ENCODE data around the gene PDCD2L. TPM values are rescaled to one million over a fixed set of nuclear protein-coding genes. Genes with fewer than 3 reads are reported as not detected.
"Not testable (repeated sequence)": the region's sequence is repeated elsewhere in the genome, so short reads cannot be mapped to it uniquely, and the experiment has no call there.

The PDCD2L gene
- total RNA-seq, 4 donors from 2014 or later: 7.9 to 15.1 (median 9.1) TPM

DNA sequence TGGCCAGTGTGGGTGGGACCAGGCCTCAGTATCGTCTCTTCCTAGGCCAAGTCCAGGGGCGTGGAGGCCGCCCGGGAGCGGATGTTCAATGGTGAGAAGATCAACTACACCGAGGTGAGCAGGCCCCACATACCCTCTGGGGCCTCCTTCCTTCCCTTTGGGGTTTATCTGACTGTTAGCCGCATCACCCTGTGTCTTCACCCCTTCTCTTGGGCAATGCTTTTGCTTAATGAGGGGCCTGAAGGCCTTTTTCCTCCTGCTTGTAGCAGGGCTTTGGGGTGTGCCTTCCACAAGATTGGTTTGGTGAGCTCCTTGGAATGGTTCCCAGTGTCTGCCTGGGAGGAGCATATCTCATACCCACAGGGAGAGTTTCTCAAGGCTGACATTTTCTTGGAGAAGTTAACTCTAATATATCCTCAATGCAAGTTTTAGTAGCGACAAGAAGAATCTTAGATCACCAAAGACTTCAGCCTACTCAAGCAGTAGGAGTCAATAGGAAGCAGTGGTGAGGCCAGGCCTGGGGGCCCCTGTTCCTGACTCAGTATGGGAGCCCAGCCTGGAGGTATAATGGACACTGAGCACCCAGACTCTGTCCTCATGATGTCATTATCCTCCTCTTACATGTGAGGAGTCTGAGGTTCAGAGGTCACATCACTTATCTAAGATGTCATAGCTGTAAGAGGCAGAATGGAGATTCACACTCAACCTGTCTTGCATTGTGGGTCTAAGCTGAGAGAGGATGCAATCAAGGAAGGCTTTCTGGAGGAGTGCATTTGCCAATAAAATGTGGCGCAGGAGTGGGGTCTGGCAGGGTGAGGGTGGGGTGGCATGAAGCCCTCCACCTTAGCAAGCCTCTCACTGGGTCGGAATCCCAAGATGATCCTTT lies 37.2 kb upstream of the PDCD2L start:
- TF ChIP-seq POLR2A (IDR thresholded peaks at IDR 0.05): no peak
- TF ChIP-seq, protein P1, sequence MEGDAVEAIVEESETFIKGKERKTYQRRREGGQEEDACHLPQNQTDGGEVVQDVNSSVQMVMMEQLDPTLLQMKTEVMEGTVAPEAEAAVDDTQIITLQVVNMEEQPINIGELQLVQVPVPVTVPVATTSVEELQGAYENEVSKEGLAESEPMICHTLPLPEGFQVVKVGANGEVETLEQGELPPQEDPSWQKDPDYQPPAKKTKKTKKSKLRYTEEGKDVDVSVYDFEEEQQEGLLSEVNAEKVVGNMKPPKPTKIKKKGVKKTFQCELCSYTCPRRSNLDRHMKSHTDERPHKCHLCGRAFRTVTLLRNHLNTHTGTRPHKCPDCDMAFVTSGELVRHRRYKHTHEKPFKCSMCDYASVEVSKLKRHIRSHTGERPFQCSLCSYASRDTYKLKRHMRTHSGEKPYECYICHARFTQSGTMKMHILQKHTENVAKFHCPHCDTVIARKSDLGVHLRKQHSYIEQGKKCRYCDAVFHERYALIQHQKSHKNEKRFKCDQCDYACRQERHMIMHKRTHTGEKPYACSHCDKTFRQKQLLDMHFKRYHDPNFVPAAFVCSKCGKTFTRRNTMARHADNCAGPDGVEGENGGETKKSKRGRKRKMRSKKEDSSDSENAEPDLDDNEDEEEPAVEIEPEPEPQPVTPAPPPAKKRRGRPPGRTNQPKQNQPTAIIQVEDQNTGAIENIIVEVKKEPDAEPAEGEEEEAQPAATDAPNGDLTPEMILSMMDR (IDR thresholded peaks at IDR 0.05): no peak
- Histone ChIP-seq H3K36me3 (peaks cover 25 to 54% (median 28%) of the 10 kb centered on the region in 3 donors), H3K27me3 (no peaks in the 10 kb centered on the region), H3K4me1 (peaks cover 13 to 41% (median 26%) of the 10 kb centered on the region in 3 donors), H3K27ac (peak overlapping the region; percentile 32 to 92 (median 82)), H3K9me3 (no peaks in the 10 kb centered on the region), H3K4me3 (peak overlapping the region; percentile 69 to 87 (median 84))
- intact Hi-C loops (cut with DNase I): loop anchor here (10.0 kb wide), 1 partner anchor 58 kb away; the partner anchor contains the start of gene UBA2
- no peak for DNase-seq
- 58 to 74% methylated on average over 4 to 6 of the region's 10 CpGs for WGBS, 2 donors

DNA sequence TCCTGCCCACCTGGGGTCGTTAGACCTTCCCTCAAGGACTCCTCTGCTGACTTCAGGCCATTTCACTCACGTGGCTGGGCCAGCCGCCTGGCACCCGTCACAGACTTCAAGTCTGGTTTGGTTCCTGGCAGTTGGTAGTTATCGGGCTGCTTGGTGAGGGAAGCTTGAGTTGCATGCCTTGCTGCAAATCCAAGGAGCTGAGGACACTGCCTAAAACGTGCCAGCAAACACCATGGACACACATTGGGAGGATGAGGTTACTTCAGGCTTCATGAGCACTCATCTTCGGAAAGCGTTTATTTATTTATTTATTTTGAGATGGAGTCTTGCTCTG lies 36.6 kb upstream of the PDCD2L start:
- Histone ChIP-seq H3K27me3 (no peaks in the 10 kb centered on the region), H3K27ac (no peak overlapping the region), H3K36me3 (peaks cover 25 to 60% (median 28%) of the 10 kb centered on the region in 3 donors), H3K4me1 (peaks cover 13 to 41% (median 26%) of the 10 kb centered on the region in 3 donors), H3K4me3 (no peak overlapping the region), H3K9me3 (no peaks in the 10 kb centered on the region)
- intact Hi-C loops (cut with DNase I): loop anchor here (10.0 kb wide), 1 partner anchor 57 kb away; the partner anchor contains the start of gene UBA2
- WGBS, 2 donors: 85 to 93% methylated on average over 3 to 8 of the region's 8 CpGs
- TF ChIP-seq, protein P1 (IDR thresholded peaks at IDR 0.05): no peak
- no peak for TF ChIP-seq POLR2A (IDR thresholded peaks at IDR 0.05)
- no peak for DNase-seq

DNA sequence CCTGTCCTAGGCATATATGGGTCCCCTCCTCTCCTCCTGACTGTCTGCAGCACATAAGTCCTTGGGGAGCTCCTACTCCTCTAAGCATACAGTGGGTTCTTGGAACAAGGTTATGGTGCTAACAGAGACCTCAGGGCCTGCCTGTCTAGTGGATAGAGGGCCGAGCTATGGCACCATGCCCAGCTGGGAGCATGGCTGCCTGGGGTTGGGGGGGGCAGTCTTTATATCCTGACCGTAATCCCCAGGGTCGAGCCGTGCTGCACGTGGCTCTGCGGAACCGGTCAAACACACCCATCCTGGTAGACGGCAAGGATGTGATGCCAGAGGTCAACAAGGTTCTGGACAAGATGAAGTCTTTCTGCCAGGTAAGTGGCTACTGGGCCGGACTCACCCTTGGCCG lies 35.9 kb upstream of the PDCD2L start:
- no peaks in the 10 kb centered on the region for H3K9me3 ChIP-seq
- 77 to 89% methylated on average over 4 of the region's 10 CpGs for WGBS, 2 donors
- H3K27me3 ChIP-seq: no peaks in the 10 kb centered on the region
- no peak overlapping the region for H3K4me3 ChIP-seq
- no peak overlapping the region for H3K27ac ChIP-seq
- no peak for DNase-seq
- peaks cover 25 to 68% (median 28%) of the 10 kb centered on the region in 3 donors for H3K36me3 ChIP-seq
- no peak for TF ChIP-seq POLR2A (IDR thresholded peaks at IDR 0.05)
- TF ChIP-seq, protein P1 (IDR thresholded peaks at IDR 0.05): no peak
- intact Hi-C loops (cut with DNase I): loop anchor here (10.0 kb wide), 1 partner anchor 56 kb away; the partner anchor contains the start of gene UBA2
- H3K4me1 ChIP-seq: peaks cover 13 to 41% (median 26%) of the 10 kb centered on the region in 3 donors

DNA sequence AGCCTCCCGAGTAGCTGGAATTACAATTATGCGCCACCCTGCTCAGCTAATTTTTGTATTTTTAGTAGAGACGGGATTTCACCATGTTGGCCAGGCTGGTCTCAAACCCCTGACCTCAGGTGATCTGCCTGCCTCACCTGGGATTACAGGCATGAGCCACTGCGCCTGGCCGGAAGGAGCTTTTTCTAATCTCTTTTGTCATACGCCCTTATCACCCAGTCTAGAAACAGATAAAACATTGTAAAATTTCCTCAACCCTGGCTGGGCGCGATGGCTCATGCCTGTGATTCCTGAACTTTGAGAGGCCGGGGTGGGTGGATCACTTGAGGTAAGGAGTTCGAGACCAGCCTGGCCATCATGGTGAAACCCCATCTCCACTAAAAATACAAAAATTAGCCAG lies 35.0 kb upstream of the PDCD2L start:
- not testable (repeated sequence) for DNase-seq, H3K27me3 ChIP-seq, H3K9me3 ChIP-seq, H3K4me3 ChIP-seq, H3K27ac ChIP-seq
- H3K4me1 ChIP-seq: peaks cover 13 to 40% (median 26%) of the 10 kb centered on the region in 3 donors
- peaks cover 25 to 76% (median 28%) of the 10 kb centered on the region in 3 donors for H3K36me3 ChIP-seq
- WGBS, 2 donors: 93% methylated on average over 7 to 9 of the region's 10 CpGs
- intact Hi-C loops (cut with DNase I): loop anchor here (10.0 kb wide), 1 partner anchor 56 kb away; the partner anchor contains the start of gene UBA2

DNA sequence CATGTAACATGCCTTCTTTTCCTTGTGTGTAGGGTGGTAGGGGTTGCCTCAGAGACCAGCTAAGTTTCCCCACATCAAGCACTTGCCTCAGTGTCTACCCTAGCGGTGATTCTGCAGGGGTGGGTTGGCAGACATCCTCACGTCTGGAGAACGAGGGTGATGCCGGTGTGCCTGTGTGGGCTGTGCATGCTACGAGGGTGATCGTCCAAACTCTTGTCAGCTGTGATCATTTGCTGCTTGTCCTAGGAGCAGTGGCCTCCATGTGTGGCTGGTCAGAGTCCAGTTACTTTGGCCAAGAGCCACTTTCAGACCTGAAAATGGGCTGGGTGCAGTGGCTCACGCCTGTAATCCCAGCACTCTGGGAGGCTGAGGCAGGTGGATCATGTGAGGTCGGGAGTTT lies 34.1 kb upstream of the PDCD2L start:
- no peaks in the 10 kb centered on the region for H3K9me3 ChIP-seq
- WGBS, 2 donors: 90 to 95% methylated on average over 4 to 8 of the region's 8 CpGs
- TF ChIP-seq POLR2A (IDR thresholded peaks at IDR 0.05): no peak
- TF ChIP-seq, protein P1 (IDR thresholded peaks at IDR 0.05): no peak
- no peak overlapping the region for H3K27ac ChIP-seq
- intact Hi-C loops (cut with DNase I): no loop called here
- no peaks in the 10 kb centered on the region for H3K27me3 ChIP-seq
- H3K4me3 ChIP-seq: no peak overlapping the region
- DNase-seq: no peak
- peaks cover 25 to 86% (median 31%) of the 10 kb centered on the region in 3 donors for H3K36me3 ChIP-seq
- H3K4me1 ChIP-seq: peaks cover 10 to 33% (median 20%) of the 10 kb centered on the region in 3 donors
